ENCODE data around the gene TWSG1.

- no peak for TF ChIP-seq CTCF (IDR thresholded peaks at IDR 0.05)
- no peak for TF ChIP-seq POLR2A (IDR thresholded peaks at IDR 0.05)
These were observed 95.1 kb downstream of the TWSG1 start for GRCh38 chr18:9429662-9429993.

Measured in adrenal gland (tissue), 5 donors.